ENCODE measurements around the gene FAM170B. TPM values are rescaled to one million over a fixed set of nuclear protein-coding genes. Genes with fewer than 3 reads are reported as not detected.

FAM170B gene
- total RNA-seq, 1 donor from 2014 or later: not detected

DNA sequence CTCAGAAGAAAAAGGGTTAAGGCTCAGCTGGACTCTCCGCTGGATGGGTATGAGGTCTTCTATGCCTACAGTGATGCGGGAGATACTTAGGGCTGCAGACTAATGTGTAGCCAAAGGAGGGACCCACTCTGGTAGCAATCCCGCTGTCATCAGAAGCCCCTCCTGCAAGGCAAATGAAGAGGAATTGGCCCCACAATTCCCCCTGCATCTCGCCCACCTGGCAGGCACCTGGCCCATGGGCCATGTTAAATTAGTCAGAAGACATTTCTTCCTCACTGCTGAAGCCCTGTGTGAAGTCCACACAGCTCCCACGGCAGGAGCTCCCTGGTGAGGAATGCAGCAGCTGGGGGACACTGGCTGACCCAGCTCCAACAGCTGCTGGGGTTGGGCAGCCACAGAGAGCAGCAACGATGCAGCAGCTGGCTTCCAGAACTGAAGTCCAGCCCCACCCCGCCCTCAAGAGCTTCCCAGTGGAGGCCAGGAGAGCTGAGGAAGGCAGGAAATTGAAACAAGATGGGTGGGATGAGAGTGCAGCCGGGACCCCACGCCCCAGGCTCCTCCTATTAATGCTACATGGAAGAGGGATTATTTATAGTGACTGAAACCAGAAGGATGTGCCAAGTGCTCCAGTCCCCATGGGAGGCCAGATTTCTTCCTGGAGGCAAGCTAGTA is 24.0 kb downstream of the FAM170B start:
- H3K36me3 Mint-ChIP-seq (ENCODE audit: unreplicated experiment): no peaks in the 10 kb centered on the region
- H3K27ac Mint-ChIP-seq (ENCODE audit: unreplicated experiment): peak overlapping the region; percentile 54
- DNase-seq: no peak
- peaks cover 1% of the 10 kb centered on the region for H3K9me3 Mint-ChIP-seq (ENCODE audit: unreplicated experiment)
- H3K27me3 Mint-ChIP-seq (ENCODE audit: unreplicated experiment): peaks cover 13% of the 10 kb centered on the region
- TF ChIP-seq, protein P1, sequence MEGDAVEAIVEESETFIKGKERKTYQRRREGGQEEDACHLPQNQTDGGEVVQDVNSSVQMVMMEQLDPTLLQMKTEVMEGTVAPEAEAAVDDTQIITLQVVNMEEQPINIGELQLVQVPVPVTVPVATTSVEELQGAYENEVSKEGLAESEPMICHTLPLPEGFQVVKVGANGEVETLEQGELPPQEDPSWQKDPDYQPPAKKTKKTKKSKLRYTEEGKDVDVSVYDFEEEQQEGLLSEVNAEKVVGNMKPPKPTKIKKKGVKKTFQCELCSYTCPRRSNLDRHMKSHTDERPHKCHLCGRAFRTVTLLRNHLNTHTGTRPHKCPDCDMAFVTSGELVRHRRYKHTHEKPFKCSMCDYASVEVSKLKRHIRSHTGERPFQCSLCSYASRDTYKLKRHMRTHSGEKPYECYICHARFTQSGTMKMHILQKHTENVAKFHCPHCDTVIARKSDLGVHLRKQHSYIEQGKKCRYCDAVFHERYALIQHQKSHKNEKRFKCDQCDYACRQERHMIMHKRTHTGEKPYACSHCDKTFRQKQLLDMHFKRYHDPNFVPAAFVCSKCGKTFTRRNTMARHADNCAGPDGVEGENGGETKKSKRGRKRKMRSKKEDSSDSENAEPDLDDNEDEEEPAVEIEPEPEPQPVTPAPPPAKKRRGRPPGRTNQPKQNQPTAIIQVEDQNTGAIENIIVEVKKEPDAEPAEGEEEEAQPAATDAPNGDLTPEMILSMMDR (IDR thresholded peaks at IDR 0.05; ENCODE audit: partially characterized antibody, unreplicated experiment): no peak
- H3K4me1 Mint-ChIP-seq (ENCODE audit: low read depth, unreplicated experiment): peaks cover 18% of the 10 kb centered on the region
- no peak overlapping the region for H3K4me3 Mint-ChIP-seq (ENCODE audit: unreplicated experiment)

DNA sequence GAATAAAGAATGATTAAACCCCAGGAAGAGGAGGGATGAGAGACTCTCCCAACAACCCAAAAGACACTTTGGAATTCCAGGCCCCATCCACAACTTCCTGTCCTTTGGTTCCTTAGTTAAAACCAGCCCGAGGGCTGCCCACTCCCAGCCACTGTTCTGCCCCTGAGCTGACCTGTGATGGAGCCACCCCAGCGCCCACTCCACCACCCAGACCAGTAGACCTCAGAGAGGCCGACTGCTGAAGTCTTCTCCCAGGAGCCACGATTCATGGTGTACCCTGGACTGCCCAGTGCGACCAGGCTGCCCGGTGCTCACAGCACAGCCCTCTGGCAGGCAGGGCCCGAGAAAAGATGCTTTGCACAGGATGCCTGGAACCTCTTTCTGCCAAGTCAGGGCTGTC is 25.2 kb downstream of the FAM170B start:
- H3K4me1 Mint-ChIP-seq (ENCODE audit: low read depth, unreplicated experiment): peaks cover 18% of the 10 kb centered on the region
- H3K9me3 Mint-ChIP-seq (ENCODE audit: unreplicated experiment): peaks cover 3% of the 10 kb centered on the region
- H3K36me3 Mint-ChIP-seq (ENCODE audit: unreplicated experiment): no peaks in the 10 kb centered on the region
- TF ChIP-seq, protein P1 (IDR thresholded peaks at IDR 0.05; ENCODE audit: partially characterized antibody, unreplicated experiment): no peak
- H3K27me3 Mint-ChIP-seq (ENCODE audit: unreplicated experiment): peaks cover 13% of the 10 kb centered on the region
- DNase-seq: no peak
- H3K4me3 Mint-ChIP-seq (ENCODE audit: unreplicated experiment): no peak overlapping the region
- H3K27ac Mint-ChIP-seq (ENCODE audit: unreplicated experiment): no peak overlapping the region

DNA sequence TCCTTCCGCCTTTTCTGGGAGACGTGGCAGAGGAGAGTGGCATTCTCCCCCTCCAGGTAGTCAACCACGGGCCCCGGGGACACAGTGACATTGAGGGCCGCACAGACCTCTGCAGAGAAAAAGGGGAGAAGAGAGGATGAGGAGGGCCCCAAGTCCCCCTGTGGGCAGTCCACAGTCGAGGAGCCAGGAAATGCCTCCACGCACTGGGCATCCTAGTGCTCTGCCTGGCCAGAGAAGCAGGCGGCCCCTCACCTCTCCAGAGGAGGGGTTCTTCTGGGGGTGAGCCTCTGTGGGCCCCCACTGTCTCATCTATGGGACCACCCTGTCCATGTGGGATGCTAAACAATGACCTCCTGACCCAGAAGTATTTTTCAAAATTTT is 25.9 kb downstream of the FAM170B start:
- DNase-seq: no peak
- no peaks in the 10 kb centered on the region for H3K36me3 Mint-ChIP-seq (ENCODE audit: unreplicated experiment)
- no peak overlapping the region for H3K4me3 Mint-ChIP-seq (ENCODE audit: unreplicated experiment)
- TF ChIP-seq, protein P1 (IDR thresholded peaks at IDR 0.05; ENCODE audit: partially characterized antibody, unreplicated experiment): no peak
- no peak overlapping the region for H3K27ac Mint-ChIP-seq (ENCODE audit: unreplicated experiment)
- peaks cover 13% of the 10 kb centered on the region for H3K27me3 Mint-ChIP-seq (ENCODE audit: unreplicated experiment)
- peaks cover 3% of the 10 kb centered on the region for H3K9me3 Mint-ChIP-seq (ENCODE audit: unreplicated experiment)
- peaks cover 18% of the 10 kb centered on the region for H3K4me1 Mint-ChIP-seq (ENCODE audit: low read depth, unreplicated experiment)

DNA sequence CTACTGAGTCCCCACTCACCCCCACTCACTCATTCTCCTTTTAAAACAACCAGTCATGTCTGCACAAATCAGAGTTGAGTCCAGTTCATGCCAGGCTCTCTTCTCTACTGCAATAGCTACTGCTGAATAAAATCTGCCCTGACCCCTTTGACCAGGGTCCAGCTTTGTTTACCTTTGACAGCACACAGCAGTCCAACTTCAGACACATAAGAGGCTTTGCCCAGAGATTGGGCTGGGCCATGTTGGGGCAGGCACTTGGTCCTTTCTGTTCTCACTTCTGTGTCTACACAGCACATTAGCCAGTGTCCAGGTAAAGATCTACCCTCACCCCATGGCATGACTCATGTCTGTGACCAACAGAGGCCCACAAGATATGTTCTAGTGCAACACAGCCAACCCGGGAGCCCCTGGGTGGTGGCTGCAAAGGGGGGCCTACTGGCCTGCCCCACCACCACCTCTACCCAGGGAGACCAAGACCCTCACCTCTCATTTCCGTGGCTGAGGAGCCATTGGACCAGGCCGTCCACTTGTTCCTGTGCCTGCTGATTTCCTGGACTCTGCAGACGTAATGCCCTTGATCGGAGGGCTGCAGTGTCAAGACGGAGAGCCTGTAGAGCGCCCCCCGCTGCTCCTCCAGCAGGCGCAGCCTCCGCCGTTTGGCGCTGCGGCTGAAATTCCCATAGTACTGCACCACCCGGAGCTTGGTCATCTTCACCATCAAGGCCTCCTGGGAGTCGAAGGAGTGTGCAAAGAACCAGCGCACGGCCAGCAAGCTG is 26.5 kb downstream of the FAM170B start:
- TF ChIP-seq, protein P1 (IDR thresholded peaks at IDR 0.05; ENCODE audit: partially characterized antibody, unreplicated experiment): no peak
- Mint-ChIP-seq H3K36me3 (ENCODE audit: unreplicated experiment) (no peaks in the 10 kb centered on the region), H3K4me1 (ENCODE audit: low read depth, unreplicated experiment) (peaks cover 18% of the 10 kb centered on the region), H3K9me3 (ENCODE audit: unreplicated experiment) (peaks cover 3% of the 10 kb centered on the region), H3K4me3 (ENCODE audit: unreplicated experiment) (no peak overlapping the region), H3K27me3 (ENCODE audit: unreplicated experiment) (peaks cover 13% of the 10 kb centered on the region), H3K27ac (ENCODE audit: unreplicated experiment) (no peak overlapping the region)
- DNase-seq: no peak

DNA sequence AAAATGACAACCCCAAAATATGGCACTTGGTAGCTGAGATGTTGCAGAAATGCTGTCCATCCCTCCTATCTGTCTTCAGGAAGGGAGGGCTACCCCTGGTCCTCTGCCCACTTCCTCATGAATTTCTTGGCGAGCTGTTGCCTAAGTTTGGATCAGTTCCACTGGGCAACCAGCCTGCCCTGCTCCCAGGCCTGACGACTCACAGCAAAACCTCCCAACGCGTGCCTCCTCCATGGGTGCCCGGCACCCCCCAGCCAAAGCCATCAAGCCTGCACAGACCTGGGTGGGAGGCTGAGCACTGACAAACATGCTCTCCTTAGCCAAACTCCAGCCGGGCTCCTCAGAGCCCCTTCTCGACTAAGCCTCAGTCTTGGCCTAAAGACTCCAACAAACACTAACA is 27.4 kb downstream of the FAM170B start:
- peaks cover 18% of the 10 kb centered on the region for H3K4me1 Mint-ChIP-seq (ENCODE audit: low read depth, unreplicated experiment)
- H3K4me3 Mint-ChIP-seq (ENCODE audit: unreplicated experiment): no peak overlapping the region
- peaks cover 5% of the 10 kb centered on the region for H3K9me3 Mint-ChIP-seq (ENCODE audit: unreplicated experiment)
- H3K36me3 Mint-ChIP-seq (ENCODE audit: unreplicated experiment): no peaks in the 10 kb centered on the region
- TF ChIP-seq, protein P1 (IDR thresholded peaks at IDR 0.05; ENCODE audit: partially characterized antibody, unreplicated experiment): no peak
- H3K27ac Mint-ChIP-seq (ENCODE audit: unreplicated experiment): no peak overlapping the region
- peaks cover 13% of the 10 kb centered on the region for H3K27me3 Mint-ChIP-seq (ENCODE audit: unreplicated experiment)
- no peak for DNase-seq
